Stomach (tissue), 4 donors: ENCODE data around the gene NR5A2.

Experiments used
- POLR2A ChIP-seq, 4 donors: fragments of 450-650 bp; IDR thresholded peaks; one replicate each; pipeline ENCODE4 v1.6.1; 2016; ENCODE audit warnings: antibody characterized with exemption in 4 of 4, control low read depth in 2 of 4, mild to moderate bottlenecking in 1 of 4, moderate library complexity in 1 of 4
- POLR2AphosphoS5 ChIP-seq, 3 donors: sonication (generic); formaldehyde crosslinking; IDR thresholded peaks; one replicate each; pipeline ENCODE4 v1.6.1; 2016; ENCODE audit warnings: antibody characterized with exemption in 3 of 3
- TF ChIP-seq, protein P1 (sequence below), 7 experiments: fragments of 450-650 bp in 4 of 7; fragments of 200-600 bp in 3 of 7; sonication (generic) in 3 of 7; IDR thresholded peaks; one replicate each; pipeline ENCODE4 v1.5.1; 2016 to 2019; ENCODE audit warnings: antibody characterized with exemption in 7 of 7, control low read depth in 2 of 7, mild to moderate bottlenecking in 1 of 7

DNA sequence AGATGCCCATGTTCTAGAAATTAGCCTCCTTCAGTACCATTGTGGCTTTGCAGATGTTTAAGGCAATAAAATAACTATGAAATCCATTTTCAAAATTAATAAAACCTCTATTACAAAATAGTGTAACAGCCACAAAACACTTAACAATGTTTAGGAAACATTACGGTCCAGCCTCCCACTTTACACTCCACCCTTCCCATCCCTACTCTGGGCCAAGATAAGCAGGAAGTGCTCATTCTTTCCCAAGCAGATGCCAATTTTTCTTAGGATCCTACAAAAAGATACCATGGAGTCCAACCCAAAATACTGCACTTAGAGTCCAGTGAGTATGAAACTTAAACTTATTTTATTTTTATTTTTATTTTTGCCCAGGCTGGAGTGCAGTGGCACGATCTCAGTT is 150.8 kb downstream of the NR5A2 start:
- TF ChIP-seq POLR2A (IDR thresholded peaks at IDR 0.05) (no peak), POLR2AphosphoS5 (IDR thresholded peaks at IDR 0.05) (no peak)
- TF ChIP-seq, protein P1, sequence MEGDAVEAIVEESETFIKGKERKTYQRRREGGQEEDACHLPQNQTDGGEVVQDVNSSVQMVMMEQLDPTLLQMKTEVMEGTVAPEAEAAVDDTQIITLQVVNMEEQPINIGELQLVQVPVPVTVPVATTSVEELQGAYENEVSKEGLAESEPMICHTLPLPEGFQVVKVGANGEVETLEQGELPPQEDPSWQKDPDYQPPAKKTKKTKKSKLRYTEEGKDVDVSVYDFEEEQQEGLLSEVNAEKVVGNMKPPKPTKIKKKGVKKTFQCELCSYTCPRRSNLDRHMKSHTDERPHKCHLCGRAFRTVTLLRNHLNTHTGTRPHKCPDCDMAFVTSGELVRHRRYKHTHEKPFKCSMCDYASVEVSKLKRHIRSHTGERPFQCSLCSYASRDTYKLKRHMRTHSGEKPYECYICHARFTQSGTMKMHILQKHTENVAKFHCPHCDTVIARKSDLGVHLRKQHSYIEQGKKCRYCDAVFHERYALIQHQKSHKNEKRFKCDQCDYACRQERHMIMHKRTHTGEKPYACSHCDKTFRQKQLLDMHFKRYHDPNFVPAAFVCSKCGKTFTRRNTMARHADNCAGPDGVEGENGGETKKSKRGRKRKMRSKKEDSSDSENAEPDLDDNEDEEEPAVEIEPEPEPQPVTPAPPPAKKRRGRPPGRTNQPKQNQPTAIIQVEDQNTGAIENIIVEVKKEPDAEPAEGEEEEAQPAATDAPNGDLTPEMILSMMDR (IDR thresholded peaks at IDR 0.05): no peak
